HepG2 (cell line): ENCODE data around the gene ZNF506. TPM values are rescaled to one million over a fixed set of nuclear protein-coding genes. Genes with fewer than 3 reads are reported as not detected.

ENCODE experiments used
- CREBL2 ChIP-seq: sonication (generic); formaldehyde crosslinking; IDR thresholded peaks from 2 replicates; pipeline ENCODE4 v1.8.1; 2023; ENCODE audit warnings: missing genetic modification reagents, mild to moderate bottlenecking, borderline replicate concordance
- CREM ChIP-seq, 2 experiments: sonication (generic) in 1 of 2; formaldehyde crosslinking in 1 of 2; IDR thresholded peaks; 2 replicates each; pipeline versions ENCODE4 v1.4.0 to v1.6.1; 2016 to 2020; ENCODE audit warnings: antibody characterized with exemption in 1 of 2, mild to moderate bottlenecking in 1 of 2, missing genetic modification reagents in 1 of 2
- DNMT3B ChIP-seq: conservative IDR thresholded peaks from 2 replicates; pipeline ENCODE4 v1.6.1; 2016; ENCODE audit warnings: missing biosample characterization, control low read depth
- HOMEZ ChIP-seq: IDR thresholded peaks from 2 replicates; pipeline ENCODE4 v1.6.1; 2016; ENCODE audit warnings: low read depth
- JUN ChIP-seq: sonication (generic); formaldehyde crosslinking; IDR thresholded peaks from 2 replicates; pipeline ENCODE4 v1.4.0; 2020; ENCODE audit warnings: mild to moderate bottlenecking, missing genetic modification reagents
- KIAA2018 ChIP-seq: sonication (generic); formaldehyde crosslinking; IDR thresholded peaks from 2 replicates; pipeline ENCODE4 v1.5.0; 2020; ENCODE audit warnings: mild to moderate bottlenecking, missing genetic modification reagents, borderline replicate concordance
- MZF1 ChIP-seq: sonication (generic); formaldehyde crosslinking; IDR thresholded peaks from 2 replicates; pipeline ENCODE4 v1.8.1; 2023; ENCODE audit warnings: mild to moderate bottlenecking, missing genetic modification reagents, borderline replicate concordance
- NR2F1 ChIP-seq, 2 experiments: fragments of 450-650 bp in 1 of 2; formaldehyde crosslinking in 1 of 2; IDR thresholded peaks; 2 replicates each; pipeline versions ENCODE4 v1.5.0 to v1.6.1; 2016 to 2020; ENCODE audit warnings: mild to moderate bottlenecking in 1 of 2, missing compliant biosample characterization in 1 of 2, missing genetic modification reagents in 1 of 2, moderate library complexity in 1 of 2
- RORA ChIP-seq: sonication (generic); formaldehyde crosslinking; IDR thresholded peaks from 2 replicates; pipeline ENCODE4 v1.5.0; 2020; ENCODE audit warnings: mild to moderate bottlenecking, missing genetic modification reagents, moderate library complexity
- SIN3A ChIP-seq: IDR thresholded peaks from 2 replicates; pipeline ENCODE4 v1.6.1; 2011; ENCODE audit warnings: low read depth, mild to moderate bottlenecking, control low read depth, low read length, borderline replicate concordance
- SP5 ChIP-seq: IDR thresholded peaks from 2 replicates; pipeline ENCODE4 v1.6.1; 2016; ENCODE audit warnings: low read depth, borderline replicate concordance
- THYN1 ChIP-seq: sonication (generic); formaldehyde crosslinking; IDR thresholded peaks from 2 replicates; pipeline ENCODE4 v1.8.1; 2023; ENCODE audit warnings: low read depth, mild to moderate bottlenecking, moderate library complexity, missing genetic modification reagents, borderline replicate concordance
- ZBTB42 ChIP-seq: sonication (generic); formaldehyde crosslinking; IDR thresholded peaks from 2 replicates; pipeline ENCODE4 v1.5.0; 2020; ENCODE audit warnings: mild to moderate bottlenecking, missing genetic modification reagents
- ZNF33B ChIP-seq: sonication (generic); formaldehyde crosslinking; IDR thresholded peaks from 2 replicates; pipeline ENCODE4 v1.5.1; 2020; ENCODE audit warnings: mild to moderate bottlenecking, missing genetic modification reagents
- ZNF383 ChIP-seq: sonication (generic); formaldehyde crosslinking; IDR thresholded peaks from 2 replicates; pipeline ENCODE4 v1.4.0; 2020; ENCODE audit warnings: missing genetic modification reagents, mild to moderate bottlenecking, borderline replicate concordance
- ZNF414 ChIP-seq: sonication (generic); formaldehyde crosslinking; IDR thresholded peaks from 2 replicates; pipeline ENCODE4 v1.5.0; 2020; ENCODE audit warnings: missing genetic modification reagents
- ZNF772 ChIP-seq: sonication (generic); formaldehyde crosslinking; IDR thresholded peaks from 2 replicates; pipeline ENCODE4 v1.5.0; 2020; ENCODE audit warnings: mild to moderate bottlenecking, missing genetic modification reagents
- polyA plus RNA-seq, 8 experiments: library from polyadenylated mRNA; depleted of rRNA in 3 of 8; stranded (reverse) in 7 of 8; unstranded in 1 of 8; fragments of >200 nt; fragmentation: Illumina TruSeq in 4 of 8; extraction: Trizol in 4 of 8; gene quantifications; 2 replicates each; pipeline versions ENCODE4 v1.2.1 to v1.2.3, GENCODE V29; 2011 to 2016; ENCODE audit warnings: low read depth in 4 of 8, missing spikeins in 1 of 8, mixed read lengths in 1 of 8; ENCODE audit not compliant: insufficient read depth in 1 of 8
- total RNA-seq, 5 experiments: library from RNA; depleted of rRNA; stranded (reverse); fragments of >200 nt; fragmentation: Illumina TruSeq; extraction: Trizol; gene quantifications; 2 replicates each; pipeline ENCODE4 v1.2.3, GENCODE V29; 2016; ENCODE audit warnings: low read depth in 1 of 5

The ZNF506 gene
- total and polyA plus RNA-seq, 2 of the 13 experiments (the other 11 are each of a cell fraction or from before 2014, with no cell fraction given), result not detected

- TF ChIP-seq KIAA2018 (CRISPR knock-in tag) (no peak), JUN (CRISPR knock-in tag) (no peak), THYN1 (CRISPR knock-in tag) (no peak), RORA (CRISPR knock-in tag) (no peak), CREM (IDR thresholded peaks at IDR 0.05) (peak; percentile 99), CREM (CRISPR knock-in tag; IDR thresholded peaks at IDR 0.05) (no peak), DNMT3B (0 out of 2 replicates have a peak, but pooled peaks have one; percentile 30), HOMEZ (CRISPR knock-in tag) (no peak), CREBL2 (CRISPR knock-in tag) (no peak), ZNF772 (CRISPR knock-in tag) (no peak), SIN3A (peak; percentile 59; the same call in 1 of the 2 replicates), ZNF383 (CRISPR knock-in tag) (0 out of 2 replicates have a peak, but pooled peaks have one; percentile 32), NR2F1 (CRISPR knock-in tag; IDR thresholded peaks at IDR 0.05) (no peak), SP5 (CRISPR knock-in tag) (peak; percentile 94), ZNF414 (CRISPR knock-in tag) (peak; percentile 52; the same call in 1 of the 2 replicates), MZF1 (CRISPR knock-in tag) (no peak), ZNF33B (CRISPR knock-in tag) (no peak), ZBTB42 (0 out of 2 replicates have a peak, but pooled peaks have one; percentile 35)
Measured at GRCh38 chr19:19776206-19777008, 45.1 kb downstream of the ZNF506 start (continued).
